Mucosa of stomach (tissue), 1 donor: Measurements from ENCODE around the gene IMMP2L.

Experiments used
- H3K27me3 ChIP-seq: one replicate; pipeline ENCODE4 v1.7.0; 2013; ENCODE audit warnings: mild to moderate bottlenecking, low read length; ENCODE audit not compliant: control insufficient read depth, insufficient read depth
- H3K36me3 ChIP-seq: one replicate; pipeline ENCODE4 v1.7.0; 2013; ENCODE audit warnings: low read length; ENCODE audit not compliant: control insufficient read depth, insufficient read depth
- H3K4me1 ChIP-seq: one replicate; pipeline ENCODE4 v1.7.0; 2013; ENCODE audit warnings: mild to moderate bottlenecking, low read length; ENCODE audit not compliant: control insufficient read depth, insufficient read depth
- H3K4me3 ChIP-seq: one replicate; pipeline ENCODE4 v1.7.0; 2013; ENCODE audit warnings: low read length
- H3K9ac ChIP-seq: one replicate; pipeline ENCODE4 v1.7.0; 2013; ENCODE audit warnings: mild to moderate bottlenecking, low read length, moderate library complexity
- H3K9me3 ChIP-seq: one replicate; pipeline ENCODE4 v1.7.0; 2013; ENCODE audit warnings: mild to moderate bottlenecking, low read length, moderate library complexity; ENCODE audit not compliant: control insufficient read depth
- donor health status: Pancreatic carcinoma.

IMMP2L gene

GRCh38 chr7:111541067-111541466 is 21.2 kb downstream of the IMMP2L start:
- H3K4me1 ChIP-seq, result peaks cover 11% of the 10 kb centered on the region
- H3K27me3 ChIP-seq, result no peaks in the 10 kb centered on the region
- H3K9ac ChIP-seq, result no peak overlapping the region
- H3K36me3 ChIP-seq, result no peaks in the 10 kb centered on the region
- no peaks in the 10 kb centered on the region for H3K9me3 ChIP-seq
- no peak overlapping the region for H3K4me3 ChIP-seq

- Histone ChIP-seq H3K36me3 (no peaks in the 10 kb centered on the region), H3K4me3 (no peak overlapping the region), H3K4me1 (peaks cover 11% of the 10 kb centered on the region), H3K9me3 (no peaks in the 10 kb centered on the region), H3K9ac (no peak overlapping the region), H3K27me3 (no peaks in the 10 kb centered on the region)
These were observed 22.0 kb downstream of the IMMP2L start for GRCh38 chr7:111540199-111540815.

GRCh38 chr7:111537134-111537533 is 25.2 kb downstream of the IMMP2L start:
- no peaks in the 10 kb centered on the region for H3K9me3 ChIP-seq
- H3K9ac ChIP-seq, result no peak overlapping the region
- H3K4me3 ChIP-seq, result no peak overlapping the region
- H3K27me3 ChIP-seq, result no peaks in the 10 kb centered on the region
- H3K36me3 ChIP-seq, result no peaks in the 10 kb centered on the region
- peaks cover 11% of the 10 kb centered on the region for H3K4me1 ChIP-seq

DNA sequence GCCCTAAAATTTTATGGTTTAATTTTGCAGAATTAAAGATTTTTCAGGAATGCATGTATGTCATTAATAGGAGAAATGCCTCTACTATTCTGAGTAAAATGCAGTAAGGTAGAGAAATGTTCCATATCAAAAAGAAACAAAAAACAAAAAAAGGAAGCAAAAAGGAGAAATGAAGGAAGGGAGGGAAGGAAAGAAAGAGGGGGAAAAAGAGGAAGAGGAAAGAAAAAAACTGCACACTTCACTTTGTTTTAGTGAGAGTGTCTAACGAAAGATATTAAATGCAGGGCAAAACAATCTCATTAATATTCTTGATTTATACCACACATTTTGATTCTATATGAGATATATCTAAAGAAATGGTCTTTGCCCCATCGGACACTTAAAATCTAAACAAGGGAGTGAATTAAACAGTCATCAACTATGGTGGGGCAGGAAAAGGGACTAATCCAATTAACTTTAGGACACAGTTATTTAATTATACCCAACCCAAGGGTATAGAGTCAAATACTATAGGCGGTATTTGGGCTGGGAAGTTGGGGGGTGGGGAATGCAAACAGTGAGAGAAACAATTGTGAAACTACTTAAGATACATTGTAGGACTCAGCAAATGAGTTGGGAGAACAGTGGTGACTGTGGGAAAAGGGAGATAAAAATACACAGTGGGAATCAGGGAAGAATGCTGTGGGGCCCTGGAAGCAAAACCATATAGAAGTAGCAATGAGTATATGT is 27.0 kb downstream of the IMMP2L start:
- Histone ChIP-seq H3K9me3 (no peaks in the 10 kb centered on the region), H3K9ac (no peak overlapping the region)

DNA sequence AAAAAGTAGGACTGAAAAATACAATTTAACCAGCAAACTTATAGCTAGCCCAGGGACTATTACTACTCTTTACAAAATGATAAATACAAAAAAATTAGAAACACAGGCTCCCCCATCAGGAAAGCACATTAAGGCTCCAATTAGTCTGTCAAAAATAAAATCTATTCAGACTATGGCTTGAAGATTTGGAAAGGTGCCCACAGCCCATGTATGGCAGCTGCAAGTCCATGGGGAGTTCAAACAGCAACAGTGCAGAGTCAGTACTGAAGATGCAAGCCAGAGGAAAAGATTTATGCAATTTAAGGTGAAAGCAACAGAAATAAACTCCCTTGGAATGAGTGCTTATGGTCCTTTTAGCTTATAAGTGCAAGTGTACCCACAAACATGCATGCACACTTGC is 29.7 kb downstream of the IMMP2L start:
- H3K9me3 ChIP-seq, result no peaks in the 10 kb centered on the region
- H3K27me3 ChIP-seq, result no peaks in the 10 kb centered on the region
- no peaks in the 10 kb centered on the region for H3K36me3 ChIP-seq
- no peak overlapping the region for H3K4me3 ChIP-seq
- H3K9ac ChIP-seq, result no peak overlapping the region
- peaks cover 7% of the 10 kb centered on the region for H3K4me1 ChIP-seq

More for the DNA sequence above, 27.0 kb downstream of the IMMP2L start:
- H3K4me1 ChIP-seq, result peaks cover 5% of the 10 kb centered on the region
- no peaks in the 10 kb centered on the region for H3K36me3 ChIP-seq
- H3K4me3 ChIP-seq, result no peak overlapping the region
- H3K27me3 ChIP-seq, result no peaks in the 10 kb centered on the region

- Histone ChIP-seq H3K36me3 (no peaks in the 10 kb centered on the region), H3K4me1 (peaks cover 7% of the 10 kb centered on the region), H3K4me3 (no peak overlapping the region), H3K9ac (no peak overlapping the region), H3K27me3 (no peaks in the 10 kb centered on the region), H3K9me3 (no peaks in the 10 kb centered on the region)
These were observed 30.3 kb downstream of the IMMP2L start for GRCh38 chr7:111531993-111532392.

- H3K36me3 ChIP-seq, result no peaks in the 10 kb centered on the region
- H3K4me1 ChIP-seq, result peaks cover 7% of the 10 kb centered on the region
- no peaks in the 10 kb centered on the region for H3K9me3 ChIP-seq
- H3K9ac ChIP-seq, result no peak overlapping the region
- H3K27me3 ChIP-seq, result no peaks in the 10 kb centered on the region
- H3K4me3 ChIP-seq, result no peak overlapping the region
These were observed 32.0 kb downstream of the IMMP2L start for GRCh38 chr7:111530356-111530668.

GRCh38 chr7:111529507-111530355 is 32.6 kb downstream of the IMMP2L start:
- no peaks in the 10 kb centered on the region for H3K9me3 ChIP-seq
- no peak overlapping the region for H3K9ac ChIP-seq
- H3K4me1 ChIP-seq, result peaks cover 7% of the 10 kb centered on the region
- H3K27me3 ChIP-seq, result no peaks in the 10 kb centered on the region
- no peaks in the 10 kb centered on the region for H3K36me3 ChIP-seq
- no peak overlapping the region for H3K4me3 ChIP-seq

GRCh38 chr7:111528331-111528730 is 34.0 kb downstream of the IMMP2L start:
- Histone ChIP-seq H3K27me3 (no peaks in the 10 kb centered on the region), H3K4me1 (peaks cover 7% of the 10 kb centered on the region), H3K4me3 (no peak overlapping the region), H3K9ac (no peak overlapping the region), H3K36me3 (no peaks in the 10 kb centered on the region), H3K9me3 (no peaks in the 10 kb centered on the region)

DNA sequence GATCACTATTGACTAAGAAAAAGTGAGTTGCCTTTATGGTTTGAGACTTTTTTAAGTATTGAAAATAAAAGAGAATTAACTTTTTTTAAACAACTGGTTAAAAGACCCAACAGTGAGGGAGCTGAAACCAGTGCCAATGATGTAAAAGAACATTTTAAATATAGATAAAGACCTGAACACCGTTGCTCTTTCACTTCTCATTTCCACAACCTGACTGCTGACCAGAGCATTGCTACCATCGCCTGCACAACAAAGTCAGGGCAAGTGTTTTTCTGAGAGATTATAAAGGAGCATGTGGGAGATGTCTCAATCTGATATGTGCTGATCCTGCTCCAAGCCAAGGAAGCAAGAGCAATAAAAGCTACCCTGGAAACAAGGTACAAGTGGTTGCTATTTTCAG is 34.7 kb downstream of the IMMP2L start:
- Histone ChIP-seq H3K9me3 (no peaks in the 10 kb centered on the region), H3K27me3 (no peaks in the 10 kb centered on the region), H3K9ac (no peak overlapping the region), H3K4me1 (peaks cover 7% of the 10 kb centered on the region), H3K4me3 (no peak overlapping the region), H3K36me3 (no peaks in the 10 kb centered on the region)

DNA sequence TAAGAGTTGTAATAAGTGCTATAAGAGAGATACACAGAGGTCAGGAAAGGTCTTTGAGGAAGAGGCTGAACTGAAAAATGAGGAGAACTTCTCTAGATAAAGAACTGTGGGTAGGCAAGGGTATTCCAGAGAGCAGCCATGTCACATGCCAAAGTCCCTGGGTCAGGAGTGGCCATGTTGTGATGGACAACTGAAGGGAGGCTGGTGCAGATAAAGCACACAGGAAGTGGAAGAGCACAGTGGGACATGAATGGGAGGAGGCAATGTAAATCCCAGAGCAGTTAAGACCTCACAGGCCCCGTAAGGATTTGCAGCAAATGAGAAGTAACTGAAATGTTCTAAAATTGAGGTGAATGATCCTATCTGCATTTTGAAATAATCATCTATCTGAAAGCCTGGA is 37.2 kb downstream of the IMMP2L start:
- no peaks in the 10 kb centered on the region for H3K36me3 ChIP-seq
- no peak overlapping the region for H3K4me3 ChIP-seq
- peaks cover 5% of the 10 kb centered on the region for H3K4me1 ChIP-seq
- no peak overlapping the region for H3K9ac ChIP-seq
- no peaks in the 10 kb centered on the region for H3K27me3 ChIP-seq
- no peaks in the 10 kb centered on the region for H3K9me3 ChIP-seq

DNA sequence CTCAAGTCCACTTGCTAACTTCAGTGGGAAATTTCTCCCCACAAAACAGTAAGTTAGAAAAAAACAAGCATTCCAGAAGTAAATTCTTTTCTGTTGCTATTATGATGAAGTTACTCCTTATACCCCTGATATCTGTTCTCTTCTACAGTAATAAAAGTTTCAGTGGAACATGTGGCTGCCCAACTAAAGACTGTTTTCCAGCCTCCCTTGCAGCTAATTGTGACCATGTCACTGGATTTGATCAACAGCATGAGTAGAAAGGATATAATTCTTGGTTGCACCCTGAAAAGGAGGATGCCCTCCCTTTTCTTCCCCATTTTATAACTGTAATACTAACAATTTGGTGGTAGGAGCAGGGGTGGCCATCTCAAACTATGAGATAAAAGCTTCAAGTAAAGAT is 40.6 kb downstream of the IMMP2L start:
- no peaks in the 10 kb centered on the region for H3K9me3 ChIP-seq

More for the DNA sequence above, 40.6 kb downstream of the IMMP2L start:
- Histone ChIP-seq H3K9ac (no peak overlapping the region), H3K27me3 (no peaks in the 10 kb centered on the region), H3K4me1 (no peaks in the 10 kb centered on the region), H3K36me3 (no peaks in the 10 kb centered on the region), H3K4me3 (no peak overlapping the region)
